GM18498 (cell line): ENCODE results near the gene CLK1.

Source experiments
- ATAC-seq: cut with Tn5 transposase; IDR thresholded peaks from one replicate; pipeline ENCODE4 v1.9.1; 2021; ENCODE audit warnings: mild to moderate bottlenecking, moderate library complexity; ENCODE audit not compliant: unreplicated experiment

CLK1 gene

DNA sequence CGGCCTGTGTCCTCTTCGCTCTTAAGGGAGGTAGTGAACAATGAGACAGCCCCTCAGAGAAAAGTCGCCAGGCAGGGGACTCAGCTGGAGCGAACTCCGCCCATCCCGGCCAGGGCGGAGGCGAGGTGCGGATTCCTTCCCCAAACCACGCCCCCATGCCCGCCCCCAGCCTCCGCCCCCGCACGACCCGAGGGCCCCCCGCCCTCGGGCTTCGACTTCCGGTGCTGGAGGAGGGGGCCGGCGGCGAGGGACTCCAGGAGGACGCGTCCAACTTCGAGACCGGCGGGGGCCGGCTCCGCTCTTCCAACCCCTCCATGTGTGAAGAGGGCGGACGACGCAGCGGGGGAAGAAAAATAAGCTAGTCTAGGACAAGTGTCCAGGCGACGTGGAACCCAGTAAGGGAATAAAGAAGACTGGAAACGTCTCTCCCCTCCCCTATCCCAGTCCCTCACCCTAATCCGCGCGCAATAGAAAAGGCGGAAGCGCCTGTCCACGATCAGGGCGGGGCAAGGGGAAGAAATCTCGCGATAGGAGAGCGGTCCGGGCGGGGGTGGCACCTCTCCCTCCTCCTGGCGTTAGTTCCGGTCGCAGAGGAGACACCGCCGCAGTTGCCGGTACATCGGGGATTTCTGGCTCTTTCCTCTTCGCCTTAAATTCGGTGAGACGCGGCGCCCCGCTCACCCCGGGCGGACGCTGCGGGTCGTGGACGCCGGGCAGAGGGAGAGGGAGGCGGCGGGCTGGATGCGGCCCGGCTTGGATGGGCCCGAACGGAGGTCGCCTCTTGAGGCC is 52.9 kb downstream of the CLK1 start, which contains the start of gene BZW1:
BZW1 (plus strand) TSS at position 578 of the 789 bp plus-strand sequence. CDS start 1,308 bp downstream, outside the sequence.
- peak; percentile 81 for ATAC-seq

DNA sequence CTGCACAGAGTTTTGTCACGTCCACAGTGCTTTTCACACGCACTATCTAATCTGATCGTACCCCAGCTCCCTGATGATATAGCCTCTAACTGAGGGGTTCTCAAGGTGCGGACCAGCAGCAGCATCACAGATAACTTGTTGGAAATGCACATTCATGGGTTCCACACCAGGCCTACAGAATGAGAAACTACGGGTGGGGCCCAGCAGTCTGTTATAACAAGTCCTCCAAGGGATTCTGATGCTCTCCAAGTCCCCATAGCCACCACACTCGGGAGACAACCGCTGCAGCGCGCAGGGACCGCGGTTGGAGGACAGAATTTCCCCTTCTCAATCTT is 53.5 kb downstream of the CLK1 start:
- no peak for ATAC-seq

GRCh38 chr2:200810252-200810997 is 54.0 kb downstream of the CLK1 start:
- ATAC-seq: no peak

DNA sequence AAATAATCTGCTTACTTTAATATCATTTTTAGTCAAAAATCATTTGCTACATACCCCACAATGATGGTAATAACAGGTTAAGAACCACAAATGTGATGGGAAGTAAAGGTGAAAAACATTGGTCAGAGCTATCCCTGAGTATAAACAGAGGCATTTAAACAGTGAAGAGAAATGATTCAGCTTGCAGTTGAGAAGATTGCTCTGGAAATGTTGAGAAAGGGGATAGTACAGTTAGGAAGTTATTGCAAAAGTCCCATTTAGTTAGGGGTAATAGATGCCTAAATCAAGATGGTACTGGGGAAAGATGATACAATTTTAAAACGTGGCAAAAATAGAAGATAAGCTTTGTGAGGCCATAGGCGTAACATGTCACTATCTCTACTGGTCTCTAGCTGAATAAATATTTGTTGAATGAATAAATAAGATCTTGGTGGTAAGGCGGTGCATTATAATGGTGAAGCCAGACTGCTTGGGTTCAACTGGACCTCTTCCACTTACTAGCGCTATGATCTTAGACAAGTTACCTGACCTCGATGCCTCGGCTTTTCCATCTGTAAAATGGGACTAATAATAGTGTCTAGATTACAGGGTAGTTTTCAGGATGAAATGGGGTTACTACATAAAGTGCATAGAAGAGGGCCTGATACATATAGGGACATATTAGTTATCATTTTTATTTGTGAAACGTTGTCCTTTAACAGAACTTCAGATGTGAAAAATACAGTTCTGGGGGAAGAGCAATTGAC is 54.8 kb downstream of the CLK1 start:
- ATAC-seq: no peak
